SK-N-SH treated with all-trans-retinoic acid at 6 μM for 48 hours (cell line): ENCODE data around the gene CTCFL.
A peak's percentile ranks its signal among the peaks of the same experiment; 100 is the strongest.

ENCODE experiments used
- ATAC-seq: fragments of 200-7000 bp; cut with Tn5 transposase; 3 replicates; pipeline ENCODE4 v1.9.1; 2020; ENCODE audit warnings: mild to moderate bottlenecking, moderate library complexity
- ARNTL ChIP-seq: fragments of 450-650 bp; formaldehyde crosslinking; IDR thresholded peaks from 2 replicates; pipeline ENCODE4 v1.5.0; 2020; ENCODE audit warnings: low read depth, mild to moderate bottlenecking, moderate library complexity, borderline replicate concordance
- BACH2 ChIP-seq: fragments of 250-450 bp; sonication (Bioruptor Pico); IDR thresholded peaks from 2 replicates; pipeline ENCODE4 v1.9.0; 2021; ENCODE audit warnings: mild to moderate bottlenecking, borderline replicate concordance
- CSDC2 ChIP-seq: fragments of 250-450 bp; sonication (Bioruptor Pico); IDR thresholded peaks from 2 replicates; pipeline ENCODE4 v1.5.0; 2020; ENCODE audit warnings: mild to moderate bottlenecking, moderate library complexity
- CSRNP3 ChIP-seq: fragments of 250-450 bp; sonication (Bioruptor Pico); IDR thresholded peaks from 2 replicates; pipeline ENCODE4 v1.5.1; 2021; ENCODE audit warnings: mild to moderate bottlenecking, moderate library complexity
- ESRRG ChIP-seq: fragments of 250-450 bp; sonication (Bioruptor Pico); IDR thresholded peaks from 2 replicates; pipeline ENCODE4 v1.6.1; 2021; ENCODE audit warnings: mild to moderate bottlenecking
- GLIS3 ChIP-seq: fragments of 250-450 bp; sonication (Bioruptor Pico); IDR thresholded peaks from 2 replicates; pipeline ENCODE4 v1.5.0; 2020; ENCODE audit warnings: mild to moderate bottlenecking, moderate library complexity
- OSR1 ChIP-seq: fragments of 250-450 bp; sonication (Bioruptor Pico); IDR thresholded peaks from 2 replicates; pipeline ENCODE4 v1.8.0; 2022; ENCODE audit warnings: moderate library complexity, mild to moderate bottlenecking, inconsistent platforms
- PPARA ChIP-seq: fragments of 250-450 bp; sonication (Bioruptor Pico); IDR thresholded peaks from 2 replicates; pipeline ENCODE4 v1.5.0; 2020; ENCODE audit warnings: mild to moderate bottlenecking, borderline replicate concordance
- RARB ChIP-seq: fragments of 250-450 bp; sonication (Bioruptor Pico); IDR thresholded peaks from 2 replicates; pipeline ENCODE4 v1.8.0; 2021; ENCODE audit warnings: mild to moderate bottlenecking, moderate library complexity
- SNAI2 ChIP-seq: fragments of 250-450 bp; sonication (Bioruptor Pico); IDR thresholded peaks from 2 replicates; pipeline ENCODE4 v1.5.0; 2020; ENCODE audit warnings: mild to moderate bottlenecking, moderate library complexity
- TCF4 ChIP-seq: fragments of 250-450 bp; sonication (Bioruptor Pico); IDR thresholded peaks from 2 replicates; pipeline ENCODE4 v1.8.0; 2021; ENCODE audit warnings: mild to moderate bottlenecking, moderate library complexity, borderline replicate concordance
- TOX ChIP-seq: fragments of 250-450 bp; sonication (Bioruptor Pico); IDR thresholded peaks from 2 replicates; pipeline ENCODE4 v1.8.0; 2021; ENCODE audit warnings: mild to moderate bottlenecking, moderate library complexity, borderline replicate concordance
- ZC3H10 ChIP-seq: fragments of 250-450 bp; sonication (Bioruptor Pico); IDR thresholded peaks from 2 replicates; pipeline ENCODE4 v1.5.1; 2021; ENCODE audit warnings: mild to moderate bottlenecking, moderate library complexity
- ZFP3 ChIP-seq: fragments of 250-450 bp; sonication (Bioruptor Pico); IDR thresholded peaks from 2 replicates; pipeline ENCODE4 v1.5.0; 2020; ENCODE audit warnings: mild to moderate bottlenecking, moderate library complexity
- ZFP30 ChIP-seq: fragments of 450-650 bp; formaldehyde crosslinking; IDR thresholded peaks from 2 replicates; pipeline ENCODE4 v1.5.0; 2022; ENCODE audit warnings: mild to moderate bottlenecking, moderate library complexity
- ZNF70 ChIP-seq: fragments of 450-650 bp; formaldehyde crosslinking; IDR thresholded peaks from 2 replicates; pipeline ENCODE4 v1.5.0; 2020; ENCODE audit warnings: mild to moderate bottlenecking, moderate library complexity
- ZNF8 ChIP-seq: fragments of 450-650 bp; formaldehyde crosslinking; IDR thresholded peaks from 2 replicates; pipeline ENCODE4 v1.5.0; 2020; ENCODE audit warnings: mild to moderate bottlenecking, moderate library complexity
- TF ChIP-seq, protein P1 (sequence below): fragments of 250-450 bp; sonication (Bioruptor Pico); IDR thresholded peaks from 2 replicates; pipeline ENCODE4 v1.8.0; 2020; ENCODE audit warnings: mild to moderate bottlenecking, moderate library complexity, borderline replicate concordance
- TF ChIP-seq, protein P2 (sequence below): fragments of 250-450 bp; sonication (Bioruptor Pico); IDR thresholded peaks from 2 replicates; pipeline ENCODE4 v1.5.1; 2020; ENCODE audit warnings: low read depth, mild to moderate bottlenecking, moderate library complexity
- TF ChIP-seq, protein P3 (sequence below): fragments of 250-450 bp; sonication (Bioruptor Pico); IDR thresholded peaks from 2 replicates; pipeline ENCODE4 v1.5.0; 2020; ENCODE audit warnings: mild to moderate bottlenecking, moderate library complexity

Gene CTCFL

DNA sequence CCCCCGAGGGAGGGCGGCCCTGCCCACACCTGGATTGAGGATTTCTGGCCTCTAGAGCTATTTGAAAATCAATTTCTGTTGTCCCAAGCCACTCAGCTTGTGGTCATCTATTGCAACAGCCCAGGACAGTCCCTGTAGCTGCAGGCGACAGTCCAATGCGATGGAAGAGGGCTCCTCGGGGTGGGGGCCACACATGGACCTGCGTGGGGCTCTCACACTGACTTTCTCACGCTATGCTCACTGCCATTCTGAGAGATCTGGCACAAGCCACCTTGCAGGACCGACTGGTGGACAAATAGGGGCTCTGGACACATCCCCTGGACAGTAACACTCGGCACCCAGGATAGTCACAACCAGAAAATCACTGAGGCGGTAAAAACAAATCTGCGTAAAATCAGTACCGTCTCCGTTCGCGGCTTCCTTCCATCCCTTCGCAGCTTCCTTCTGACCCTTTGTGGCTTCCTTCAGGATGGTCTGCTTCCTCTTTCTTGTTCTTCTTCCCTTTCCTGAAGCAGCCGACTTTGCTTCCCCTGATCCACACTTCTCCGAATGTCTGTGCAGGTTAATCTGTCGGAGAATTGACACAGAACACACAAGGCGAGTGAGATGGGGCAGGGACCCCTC lies 21.8 kb downstream of the CTCFL start:
- no peak for ATAC-seq
- TF ChIP-seq OSR1 (CRISPR knock-in tag) (no peak), CSDC2 (CRISPR knock-in tag) (no peak), SNAI2 (CRISPR knock-in tag) (no peak), RARB (CRISPR knock-in tag) (no peak), ARNTL (CRISPR knock-in tag) (no peak), GLIS3 (CRISPR knock-in tag) (no peak), ESRRG (CRISPR knock-in tag) (no peak)
- TF ChIP-seq, protein P1, sequence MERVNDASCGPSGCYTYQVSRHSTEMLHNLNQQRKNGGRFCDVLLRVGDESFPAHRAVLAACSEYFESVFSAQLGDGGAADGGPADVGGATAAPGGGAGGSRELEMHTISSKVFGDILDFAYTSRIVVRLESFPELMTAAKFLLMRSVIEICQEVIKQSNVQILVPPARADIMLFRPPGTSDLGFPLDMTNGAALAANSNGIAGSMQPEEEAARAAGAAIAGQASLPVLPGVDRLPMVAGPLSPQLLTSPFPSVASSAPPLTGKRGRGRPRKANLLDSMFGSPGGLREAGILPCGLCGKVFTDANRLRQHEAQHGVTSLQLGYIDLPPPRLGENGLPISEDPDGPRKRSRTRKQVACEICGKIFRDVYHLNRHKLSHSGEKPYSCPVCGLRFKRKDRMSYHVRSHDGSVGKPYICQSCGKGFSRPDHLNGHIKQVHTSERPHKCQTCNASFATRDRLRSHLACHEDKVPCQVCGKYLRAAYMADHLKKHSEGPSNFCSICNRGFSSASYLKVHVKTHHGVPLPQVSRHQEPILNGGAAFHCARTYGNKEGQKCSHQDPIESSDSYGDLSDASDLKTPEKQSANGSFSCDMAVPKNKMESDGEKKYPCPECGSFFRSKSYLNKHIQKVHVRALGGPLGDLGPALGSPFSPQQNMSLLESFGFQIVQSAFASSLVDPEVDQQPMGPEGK, result no peak

GRCh38 chr20:57502336-57502700 lies 22.6 kb downstream of the CTCFL start:
- no peak for TF ChIP-seq ZFP30 (CRISPR knock-in tag)
- TF ChIP-seq CSDC2 (CRISPR knock-in tag), result no peak
- TF ChIP-seq PPARA (CRISPR knock-in tag), result no peak
- no peak for TF ChIP-seq TOX (CRISPR knock-in tag)
- no peak for TF ChIP-seq BACH2 (CRISPR knock-in tag)
- TF ChIP-seq ESRRG (CRISPR knock-in tag), result no peak
- no peak for TF ChIP-seq ZNF8 (CRISPR knock-in tag)
- no peak for TF ChIP-seq CSRNP3 (CRISPR knock-in tag)
- no peak for TF ChIP-seq TCF4 (CRISPR knock-in tag)
- TF ChIP-seq OSR1 (CRISPR knock-in tag), result no peak
- no peak for TF ChIP-seq ZNF70
- TF ChIP-seq, protein P1, result no peak
- TF ChIP-seq ARNTL (CRISPR knock-in tag), result no peak
- no peak for TF ChIP-seq RARB (CRISPR knock-in tag)
- no peak for TF ChIP-seq ZC3H10 (CRISPR knock-in tag)
- TF ChIP-seq, protein P2, sequence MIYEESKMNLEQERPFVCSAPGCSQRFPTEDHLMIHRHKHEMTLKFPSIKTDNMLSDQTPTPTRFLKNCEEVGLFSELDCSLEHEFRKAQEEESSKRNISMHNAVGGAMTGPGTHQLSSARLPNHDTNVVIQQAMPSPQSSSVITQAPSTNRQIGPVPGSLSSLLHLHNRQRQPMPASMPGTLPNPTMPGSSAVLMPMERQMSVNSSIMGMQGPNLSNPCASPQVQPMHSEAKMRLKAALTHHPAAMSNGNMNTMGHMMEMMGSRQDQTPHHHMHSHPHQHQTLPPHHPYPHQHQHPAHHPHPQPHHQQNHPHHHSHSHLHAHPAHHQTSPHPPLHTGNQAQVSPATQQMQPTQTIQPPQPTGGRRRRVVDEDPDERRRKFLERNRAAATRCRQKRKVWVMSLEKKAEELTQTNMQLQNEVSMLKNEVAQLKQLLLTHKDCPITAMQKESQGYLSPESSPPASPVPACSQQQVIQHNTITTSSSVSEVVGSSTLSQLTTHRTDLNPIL (CRISPR knock-in tag), result no peak
- TF ChIP-seq, protein P3, sequence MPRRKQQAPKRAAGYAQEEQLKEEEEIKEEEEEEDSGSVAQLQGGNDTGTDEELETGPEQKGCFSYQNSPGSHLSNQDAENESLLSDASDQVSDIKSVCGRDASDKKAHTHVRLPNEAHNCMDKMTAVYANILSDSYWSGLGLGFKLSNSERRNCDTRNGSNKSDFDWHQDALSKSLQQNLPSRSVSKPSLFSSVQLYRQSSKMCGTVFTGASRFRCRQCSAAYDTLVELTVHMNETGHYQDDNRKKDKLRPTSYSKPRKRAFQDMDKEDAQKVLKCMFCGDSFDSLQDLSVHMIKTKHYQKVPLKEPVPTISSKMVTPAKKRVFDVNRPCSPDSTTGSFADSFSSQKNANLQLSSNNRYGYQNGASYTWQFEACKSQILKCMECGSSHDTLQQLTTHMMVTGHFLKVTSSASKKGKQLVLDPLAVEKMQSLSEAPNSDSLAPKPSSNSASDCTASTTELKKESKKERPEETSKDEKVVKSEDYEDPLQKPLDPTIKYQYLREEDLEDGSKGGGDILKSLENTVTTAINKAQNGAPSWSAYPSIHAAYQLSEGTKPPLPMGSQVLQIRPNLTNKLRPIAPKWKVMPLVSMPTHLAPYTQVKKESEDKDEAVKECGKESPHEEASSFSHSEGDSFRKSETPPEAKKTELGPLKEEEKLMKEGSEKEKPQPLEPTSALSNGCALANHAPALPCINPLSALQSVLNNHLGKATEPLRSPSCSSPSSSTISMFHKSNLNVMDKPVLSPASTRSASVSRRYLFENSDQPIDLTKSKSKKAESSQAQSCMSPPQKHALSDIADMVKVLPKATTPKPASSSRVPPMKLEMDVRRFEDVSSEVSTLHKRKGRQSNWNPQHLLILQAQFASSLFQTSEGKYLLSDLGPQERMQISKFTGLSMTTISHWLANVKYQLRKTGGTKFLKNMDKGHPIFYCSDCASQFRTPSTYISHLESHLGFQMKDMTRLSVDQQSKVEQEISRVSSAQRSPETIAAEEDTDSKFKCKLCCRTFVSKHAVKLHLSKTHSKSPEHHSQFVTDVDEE (CRISPR knock-in tag), result no peak
- no peak for TF ChIP-seq GLIS3 (CRISPR knock-in tag)
- no peak for ATAC-seq

DNA sequence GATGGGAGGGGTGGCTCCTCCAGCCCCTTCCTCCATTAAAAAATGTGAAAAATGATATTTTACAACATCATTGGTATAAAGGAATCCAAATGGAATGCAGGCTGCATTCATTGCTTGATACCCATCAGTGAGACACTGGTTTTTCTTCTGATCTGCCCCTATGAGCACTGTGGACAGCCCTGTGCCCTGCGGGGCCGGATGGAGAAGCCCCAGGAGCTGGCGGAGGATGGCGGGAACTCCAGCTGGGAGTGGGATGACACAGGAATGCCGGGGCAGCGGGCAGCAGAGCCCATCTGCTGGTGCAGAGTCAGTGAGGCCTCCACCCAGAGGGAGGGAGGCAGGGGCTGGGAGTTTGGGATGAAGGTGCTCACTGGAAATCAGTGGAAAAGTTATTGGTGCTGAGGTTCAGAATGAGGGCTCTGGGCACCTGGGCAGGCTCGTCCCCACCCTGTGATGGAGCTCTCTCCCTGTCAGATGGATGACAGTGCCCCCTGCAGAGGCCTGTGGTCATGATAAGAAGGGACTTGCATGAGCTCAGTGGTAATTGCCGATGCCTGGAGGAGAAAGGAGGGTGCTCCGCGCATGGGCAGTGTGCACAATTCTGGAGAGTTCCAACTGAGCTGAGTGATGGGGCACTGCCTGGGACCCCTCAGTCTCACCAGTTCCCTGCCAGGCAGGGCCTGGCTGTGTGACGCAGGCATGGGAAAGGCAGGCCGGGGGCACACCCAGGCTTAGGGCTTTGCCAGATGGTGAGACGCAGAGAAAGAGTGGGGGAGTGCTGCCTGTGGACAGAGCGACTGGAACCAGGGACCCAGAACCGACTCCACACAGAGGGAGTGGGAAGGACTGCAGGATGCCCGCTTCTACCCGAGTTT lies 23.2 kb downstream of the CTCFL start:
- peak; percentile 70 for ATAC-seq
- TF ChIP-seq CSRNP3 (CRISPR knock-in tag), result no peak
- TF ChIP-seq, protein P2 (CRISPR knock-in tag), result no peak
- no peak for TF ChIP-seq TCF4 (CRISPR knock-in tag)
- TF ChIP-seq OSR1 (CRISPR knock-in tag), result no peak
- no peak for TF ChIP-seq ZFP3 (CRISPR knock-in tag)
- TF ChIP-seq, protein P1, result no peak
